NOMO-1 treated with dmso at 0.1 percent for 144 hours (cell line): ENCODE measurements around the gene HNRNPF.

Experiments used
- DNase-seq: peaks from one replicate; lab custom pipeline; 2025; ENCODE audit not compliant: unreplicated experiment; lab: John Stamatoyannopoulos, UW

HNRNPF gene

DNA sequence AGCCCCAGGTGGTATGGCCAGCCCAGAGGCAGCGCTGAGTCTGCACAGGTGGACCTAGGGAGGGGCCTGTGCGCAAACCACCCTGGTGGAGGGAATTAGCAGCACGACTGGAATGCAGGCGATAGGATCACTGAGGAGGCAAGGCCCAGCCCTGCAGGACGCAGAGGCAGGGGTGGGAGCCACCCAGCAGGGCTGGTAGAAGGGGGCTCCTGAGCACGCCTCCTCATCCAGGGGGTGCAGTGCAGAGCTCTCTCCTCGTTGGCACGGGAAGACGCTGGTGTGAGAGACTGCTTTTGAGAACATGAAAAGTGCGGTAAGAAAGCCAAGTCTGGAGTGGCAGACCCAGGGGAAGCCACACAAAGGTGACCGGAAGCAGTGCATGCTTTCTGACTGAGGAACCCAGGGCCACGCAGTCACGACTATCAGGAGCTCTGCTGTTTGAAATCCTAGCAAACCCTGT lies 31.5 kb downstream of the HNRNPF start:
- DNase-seq, result no peak

DNA sequence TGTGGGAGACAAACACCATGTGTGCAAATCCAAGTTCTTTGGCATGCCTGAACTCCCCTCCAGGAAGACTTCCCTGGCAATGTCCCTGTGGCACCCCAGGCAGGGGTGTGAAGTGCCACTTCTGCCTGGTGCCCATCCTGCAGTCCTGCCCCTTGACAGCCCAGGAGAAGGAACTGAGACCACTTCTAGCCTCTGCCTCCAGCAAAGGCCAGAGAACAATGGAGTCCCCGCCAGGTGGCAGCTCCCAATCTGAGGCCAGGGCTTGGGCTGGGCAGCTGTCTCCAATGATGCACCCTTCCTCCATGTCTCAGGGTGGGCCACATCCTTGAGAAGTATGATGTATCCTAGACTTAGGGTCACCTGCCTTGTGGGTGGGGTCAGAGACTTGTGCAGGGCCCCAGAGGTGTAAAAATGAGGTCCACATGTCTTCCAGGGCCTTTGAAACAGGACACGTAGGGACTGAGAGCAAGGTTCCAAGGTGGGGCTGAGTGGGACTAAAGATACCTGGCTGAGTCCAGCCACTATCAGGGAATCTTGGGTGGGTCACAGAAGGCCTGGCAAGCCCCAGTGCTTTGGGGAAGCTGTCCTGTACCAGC lies 32.1 kb downstream of the HNRNPF start:
- DNase-seq, result no peak

DNA sequence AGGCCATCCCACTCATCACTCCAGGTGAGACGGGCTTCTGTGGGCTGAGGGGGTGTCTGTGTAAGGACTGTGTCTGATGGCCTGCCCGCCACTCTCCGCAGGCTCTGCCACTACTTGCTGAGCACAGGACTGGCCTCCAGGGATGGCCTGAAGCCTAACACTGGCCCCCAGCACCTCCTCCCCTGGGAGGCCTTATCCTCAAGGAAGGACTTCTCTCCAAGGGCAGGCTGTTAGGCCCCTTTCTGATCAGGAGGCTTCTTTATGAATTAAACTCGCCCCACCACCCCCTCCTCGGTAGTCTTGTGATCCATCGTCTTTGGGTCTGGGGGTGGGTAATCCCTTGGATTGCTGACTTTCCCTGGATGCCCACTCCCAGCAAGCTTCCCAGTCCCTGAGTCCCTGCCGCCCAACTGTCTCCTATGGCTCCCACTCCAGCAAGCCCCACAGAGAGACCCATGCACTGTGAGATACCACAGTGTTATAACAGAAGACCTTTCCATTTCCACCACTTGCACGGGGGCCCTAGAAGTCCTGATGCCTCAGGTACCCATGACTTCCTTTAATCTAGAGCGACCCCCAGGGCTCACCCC lies 32.8 kb downstream of the HNRNPF start:
- no peak for DNase-seq

- no peak for DNase-seq
Measured at GRCh38 chr10:43375401-43376020, 33.5 kb downstream of the HNRNPF start.

GRCh38 chr10:43374194-43374593 lies 34.8 kb downstream of the HNRNPF start:
- no peak for DNase-seq

DNA sequence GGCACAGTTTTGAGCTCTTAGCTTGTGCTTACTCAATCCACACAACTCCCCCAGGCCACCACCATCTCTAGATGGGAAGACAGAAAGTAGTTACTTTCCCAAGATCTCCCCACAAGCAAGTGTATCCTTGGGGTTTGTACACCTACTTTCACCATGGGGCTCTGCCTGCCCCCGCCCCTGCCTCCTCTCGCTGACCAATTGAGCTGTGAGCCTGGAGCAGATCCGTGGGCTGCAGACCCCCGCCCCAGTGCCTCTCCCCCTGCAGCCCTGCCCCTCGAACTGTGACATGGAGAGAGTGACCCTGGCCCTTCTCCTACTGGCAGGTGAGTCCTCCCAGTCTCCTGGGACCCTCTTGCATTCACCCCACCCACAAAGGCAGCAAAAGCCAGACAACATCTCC lies 35.5 kb downstream of the HNRNPF start:
- no peak for DNase-seq

DNA sequence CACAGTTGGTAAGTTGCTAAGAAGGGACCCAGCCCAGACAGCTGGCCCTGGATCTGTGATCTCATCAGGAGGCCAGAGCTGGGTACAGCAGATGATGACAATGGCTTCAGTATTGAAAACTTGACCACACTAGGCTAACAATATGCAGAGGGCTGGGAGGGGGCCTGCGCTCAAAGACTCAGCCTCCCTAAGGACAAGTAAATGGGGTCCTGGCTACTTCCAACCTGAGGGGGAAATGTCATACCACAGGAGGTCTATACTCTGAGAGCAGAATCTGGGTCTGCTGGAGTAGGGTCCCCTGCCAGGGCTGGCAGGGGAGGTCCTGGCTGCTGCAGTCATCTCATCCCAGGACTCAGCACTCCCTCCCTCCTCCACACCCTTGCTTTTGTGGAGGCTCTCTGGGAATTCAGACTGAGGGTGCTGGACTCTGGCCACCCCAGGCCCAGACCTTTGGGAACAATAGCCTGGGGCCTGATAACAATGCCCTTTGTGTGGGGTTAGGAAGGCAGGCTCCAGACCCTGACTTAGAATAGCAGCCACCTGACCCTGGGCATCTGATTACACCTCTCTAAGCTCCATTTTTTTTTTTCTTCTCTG lies 36.1 kb downstream of the HNRNPF start:
- no peak for DNase-seq

GRCh38 chr10:43371418-43371817 lies 37.6 kb downstream of the HNRNPF start, which contains the start of gene FXYD4:
Gene FXYD4 (plus strand): TSS chr10:43371636. CDS start chr10:43373747, 2,111 bp downstream.
- no peak for DNase-seq

DNA sequence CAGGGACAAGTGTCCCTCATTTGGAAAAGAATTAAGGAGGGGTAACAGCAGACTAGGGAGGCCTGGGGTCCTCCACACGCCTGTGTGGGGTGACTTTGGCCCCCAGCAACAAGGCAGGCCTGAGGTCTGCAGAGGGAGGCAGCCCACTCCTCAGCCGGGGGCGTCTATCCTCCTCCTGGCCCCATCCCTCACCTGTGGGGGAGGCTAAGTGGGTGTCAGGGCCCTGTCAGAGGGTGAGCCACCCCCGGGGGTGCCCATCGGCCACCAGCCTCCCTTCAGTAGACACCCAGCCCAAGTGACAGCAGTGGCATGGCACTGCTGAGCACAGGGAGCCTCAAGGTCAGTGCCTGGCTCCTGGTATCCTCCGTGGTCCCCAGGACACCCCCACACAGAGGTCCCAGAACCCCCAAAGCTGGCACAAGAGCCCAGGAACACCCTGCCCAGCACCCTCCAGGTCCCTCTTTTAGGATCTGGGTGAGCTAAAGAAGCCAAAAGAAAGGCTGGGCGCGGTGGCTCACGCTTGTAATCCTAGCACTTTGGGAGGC lies 38.2 kb downstream of the HNRNPF start:
- no peak for DNase-seq

DNA sequence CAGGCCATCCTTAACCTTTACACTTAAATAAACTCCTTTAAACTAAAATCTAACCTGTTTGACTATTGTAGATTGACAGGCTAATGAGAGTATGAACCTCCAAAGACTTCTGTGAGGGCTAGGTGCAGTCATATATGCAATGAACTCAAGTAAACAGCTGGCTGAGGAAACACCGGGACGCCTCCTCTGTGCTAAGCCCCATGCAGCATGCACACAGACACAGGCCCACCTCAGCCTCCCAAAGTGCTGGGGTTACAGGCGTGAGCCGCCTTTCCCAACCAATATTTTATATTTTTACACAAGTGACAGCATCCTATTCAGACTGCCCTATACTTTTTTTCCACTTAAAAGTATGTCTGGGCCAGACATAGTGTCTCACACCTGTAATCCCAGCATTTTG lies 39.1 kb downstream of the HNRNPF start:
- no peak for DNase-seq

DNA sequence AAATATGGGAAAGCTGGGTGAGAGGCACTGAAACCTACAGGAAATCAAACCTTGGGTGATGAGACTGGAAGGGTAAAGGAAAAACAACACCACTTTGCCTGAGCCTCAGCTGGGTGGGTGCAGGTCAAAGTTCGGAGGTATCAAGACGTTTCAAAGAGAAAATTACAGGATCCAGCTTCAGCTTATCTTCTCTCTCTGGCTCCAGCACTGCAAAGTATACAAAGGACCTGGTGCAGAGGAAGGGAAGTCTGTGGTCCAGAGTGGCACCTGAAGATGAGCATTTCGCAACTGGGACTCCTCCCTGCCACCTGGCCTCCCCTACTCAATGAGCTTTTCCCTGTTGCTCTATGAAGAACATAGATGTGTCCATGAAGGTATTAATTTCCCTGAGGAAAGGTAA lies 44.0 kb downstream of the HNRNPF start:
- no peak for DNase-seq

DNA sequence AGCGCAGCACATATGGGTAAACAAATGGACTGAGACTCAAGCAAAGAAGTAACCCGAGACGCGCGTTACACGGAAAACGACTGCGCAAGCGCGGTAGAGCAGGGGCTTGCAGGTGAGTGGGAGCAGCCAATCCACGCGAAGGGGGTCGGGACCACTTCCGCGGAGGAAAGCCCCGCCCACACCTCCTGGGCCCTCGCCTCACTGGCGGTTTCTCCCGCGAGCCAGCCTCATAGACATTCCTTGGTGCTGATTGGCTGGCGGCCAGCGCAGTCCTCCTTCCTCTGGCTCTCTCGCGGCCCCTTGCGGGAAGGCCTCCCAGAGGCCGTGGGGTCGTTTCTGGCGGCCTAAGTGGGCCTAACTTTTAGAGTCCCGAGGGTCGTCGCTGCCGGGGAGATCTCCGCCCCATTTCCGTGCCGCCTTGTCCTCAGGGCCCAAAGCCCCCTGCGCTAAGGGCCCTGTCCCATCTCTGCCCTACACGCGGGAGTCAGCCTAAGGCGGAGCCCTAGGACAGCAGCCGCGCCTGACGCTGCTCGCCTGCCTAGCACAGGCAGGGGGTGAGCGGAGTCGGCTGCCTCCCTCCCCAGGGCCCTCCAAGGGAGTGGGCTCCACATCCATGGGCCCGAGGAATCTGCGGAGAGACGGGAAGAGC lies 46.7 kb downstream of the HNRNPF start:
- peak; percentile 98 for DNase-seq

DNA sequence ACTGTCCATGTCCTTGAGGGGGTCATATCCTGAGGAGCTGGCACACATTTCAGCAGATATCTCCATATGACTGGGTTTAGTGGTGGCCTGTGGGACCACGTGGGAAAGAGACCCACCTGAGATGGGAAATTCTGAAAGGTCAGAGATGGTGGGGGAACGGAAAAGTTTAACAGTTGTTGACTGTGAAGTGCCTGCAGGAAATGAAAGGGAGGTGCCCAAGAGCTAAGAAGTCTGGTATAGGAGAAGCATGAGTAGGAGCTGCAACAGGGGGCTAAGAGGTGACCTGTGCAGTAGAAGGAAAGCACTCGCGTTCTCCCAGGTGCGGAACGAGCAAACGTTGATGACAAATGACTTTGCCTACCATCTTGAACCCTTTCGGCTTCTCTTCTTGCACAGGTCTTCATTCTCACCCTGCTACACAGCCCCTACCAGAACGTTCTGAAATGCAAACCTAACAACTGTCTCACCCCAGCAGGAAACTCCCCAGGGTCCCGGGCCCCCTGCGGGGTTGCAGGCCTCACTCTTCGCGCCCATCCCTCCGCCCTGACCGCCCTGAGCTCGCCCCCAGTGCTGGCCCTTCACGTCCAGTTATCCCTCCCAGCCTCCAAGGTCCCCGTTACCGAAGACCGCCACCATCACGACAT lies 47.3 kb downstream of the HNRNPF start:
- no peak for DNase-seq

DNA sequence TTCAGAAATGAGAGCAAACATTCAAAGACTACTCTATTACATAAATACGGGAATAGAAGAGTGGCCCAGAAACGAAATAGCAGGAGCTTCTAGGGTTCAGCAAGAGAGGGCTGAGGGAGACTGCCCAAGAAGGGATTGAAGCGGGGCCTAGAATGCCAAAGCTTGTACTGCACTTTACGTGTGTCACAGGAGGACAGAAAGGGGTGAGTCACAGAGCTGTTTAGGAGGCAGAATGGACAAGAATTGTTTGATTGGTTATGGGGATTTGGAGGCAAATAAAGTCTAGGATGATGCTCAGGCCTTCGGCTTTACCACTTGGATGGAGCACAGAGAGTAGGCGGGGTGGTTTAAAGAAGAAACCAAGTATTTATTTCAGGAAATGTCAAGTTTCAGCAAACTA lies 48.9 kb downstream of the HNRNPF start:
- no peak for DNase-seq

GRCh38 chr10:43355749-43356371 lies 53.1 kb downstream of the HNRNPF start:
- DNase-seq, result no peak

DNA sequence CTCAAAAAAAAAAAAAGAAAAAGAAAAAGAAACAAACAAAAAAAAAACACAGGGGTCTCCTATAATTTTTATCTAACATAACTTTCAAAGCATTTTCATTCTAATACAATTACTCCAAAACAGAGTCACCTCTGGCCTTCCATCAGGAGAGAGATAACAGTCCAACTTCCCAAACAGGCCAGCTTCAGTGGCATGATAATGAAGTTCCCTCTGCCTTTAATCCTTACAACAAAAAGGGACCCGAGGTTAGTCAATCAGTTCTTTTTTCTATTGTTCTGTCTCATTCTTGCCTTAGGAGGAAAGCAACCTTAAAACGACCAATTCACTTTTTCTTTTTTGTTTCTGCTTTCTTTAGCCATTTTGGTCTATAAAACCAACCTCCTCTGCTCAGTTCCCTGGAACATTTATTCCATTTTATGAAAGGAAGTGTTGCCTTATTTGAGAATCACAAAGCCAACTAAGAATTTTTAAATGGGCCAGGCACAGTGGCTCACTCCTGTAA lies 54.1 kb downstream of the HNRNPF start:
- DNase-seq, result no peak

GRCh38 chr10:43354330-43354635 lies 54.7 kb downstream of the HNRNPF start:
- DNase-seq, result no peak

DNA sequence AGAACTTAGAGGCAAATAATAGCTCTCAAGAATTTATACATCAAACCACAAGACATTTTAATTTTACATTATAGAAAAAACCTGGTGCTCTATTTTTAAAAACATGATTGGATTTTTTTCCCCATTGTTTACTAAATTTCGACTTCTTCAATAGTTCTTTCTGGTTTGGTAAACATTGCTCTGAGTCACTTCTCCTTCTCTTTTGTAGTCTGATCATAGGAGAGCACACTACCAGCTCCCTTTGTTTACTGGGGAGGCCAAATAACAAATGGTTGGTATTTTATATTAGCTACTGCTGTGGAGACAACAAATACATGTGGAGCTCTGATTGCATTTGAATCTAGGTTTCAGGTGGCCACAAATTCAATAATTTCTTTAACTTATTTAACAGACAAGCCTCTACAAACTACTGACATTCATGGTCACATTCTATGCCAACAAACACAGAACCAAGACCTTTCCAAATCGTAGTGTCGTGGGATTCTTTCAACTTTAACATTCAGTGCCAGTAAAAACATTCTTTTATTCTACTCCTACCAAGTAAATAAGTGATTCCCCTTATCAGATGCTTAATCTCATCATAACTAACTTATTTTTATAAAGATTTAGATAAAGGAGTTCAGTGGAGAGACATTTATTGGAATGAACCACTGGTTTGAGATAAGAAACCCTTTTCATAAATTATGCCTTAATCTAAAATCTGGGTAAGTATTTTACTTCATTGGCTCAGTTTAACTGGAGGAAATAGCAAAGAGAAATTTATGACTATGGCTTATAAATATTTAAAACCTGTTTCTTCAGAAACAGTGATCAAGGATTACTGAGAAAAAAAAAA lies 55.3 kb downstream of the HNRNPF start:
- DNase-seq, result no peak

- DNase-seq, result no peak
Measured at GRCh38 chr10:43352951-43353350, 56.0 kb downstream of the HNRNPF start.

- DNase-seq, result no peak
Measured at GRCh38 chr10:43351301-43351700, 57.7 kb downstream of the HNRNPF start.
